EL (cell line): ENCODE data around the gene CPED1.
"Not testable (repeated sequence)": the region's sequence is repeated elsewhere in the genome, so short reads cannot be mapped to it uniquely, and the experiment has no call there.

Source experiments
- DNase-seq: peaks from one replicate; pipeline ENCODE4 v3.0.0-alpha.2; 2016

The CPED1 gene

GRCh38 chr7:121043314-121044234 lies 55.1 kb downstream of the CPED1 start:
- DNase-seq, result no peak

DNA sequence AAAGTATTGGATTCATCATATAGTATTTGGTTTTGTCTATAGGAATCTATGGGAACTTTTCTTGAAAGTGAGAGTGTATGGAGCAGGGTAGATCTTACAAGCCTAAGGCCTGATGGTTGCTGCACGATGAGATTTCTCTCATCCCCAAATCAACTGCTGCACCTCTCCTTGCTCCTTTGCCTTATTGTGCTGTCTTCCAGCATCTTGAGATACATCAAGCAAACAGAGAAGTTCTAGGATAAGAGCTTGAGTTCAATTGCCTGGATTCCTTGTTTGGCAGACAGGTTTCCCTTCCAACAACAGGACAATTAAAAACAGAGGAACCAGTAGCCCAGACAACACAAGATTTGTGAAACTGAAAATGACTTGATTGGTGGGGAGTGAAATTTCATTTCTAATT lies 56.6 kb downstream of the CPED1 start:
- DNase-seq, result no peak

DNA sequence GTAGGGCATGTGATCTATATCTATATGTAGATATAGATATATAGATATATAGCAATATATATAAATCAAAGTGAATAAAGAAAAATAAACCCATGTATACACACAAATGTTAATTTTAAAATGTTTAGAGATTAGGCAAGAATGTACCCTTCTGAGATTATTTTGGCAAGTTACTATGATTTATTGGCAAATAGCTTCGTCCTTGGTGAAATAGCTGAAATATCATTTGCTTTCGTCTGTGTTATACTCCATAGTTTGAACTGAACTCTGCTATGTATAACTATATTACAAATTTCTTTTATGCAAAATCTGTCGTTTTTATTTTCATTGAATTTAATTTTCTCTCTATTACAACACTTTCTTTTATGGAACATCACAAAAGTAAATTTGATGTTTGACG lies 57.5 kb downstream of the CPED1 start:
- DNase-seq, result no peak

- DNase-seq, result no peak
Measured at GRCh38 chr7:121046893-121047468, 58.5 kb downstream of the CPED1 start.

DNA sequence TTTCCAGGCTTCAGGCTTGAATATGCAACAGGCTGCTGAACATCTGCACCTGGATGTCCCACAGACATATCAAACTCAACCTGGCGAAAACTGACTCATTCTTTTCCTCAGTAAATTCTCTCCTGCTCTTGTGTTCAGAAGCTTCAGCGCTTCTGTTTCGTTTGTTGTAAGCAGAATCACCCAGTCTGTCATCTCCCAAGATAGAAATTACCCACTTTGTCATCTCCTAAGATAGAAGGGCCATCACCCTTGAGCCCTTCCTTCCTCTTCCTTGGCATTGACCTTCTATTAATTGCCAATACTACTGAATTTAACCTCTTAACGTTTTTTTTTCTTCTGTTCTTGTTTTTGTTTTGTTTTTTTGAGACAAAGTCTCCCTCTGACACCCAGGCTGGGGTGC lies 59.7 kb downstream of the CPED1 start:
- no peak for DNase-seq

- no peak for DNase-seq
Measured at GRCh38 chr7:121049028-121049791, 60.7 kb downstream of the CPED1 start.

GRCh38 chr7:121049897-121050296 lies 61.4 kb downstream of the CPED1 start:
- no peak for DNase-seq

DNA sequence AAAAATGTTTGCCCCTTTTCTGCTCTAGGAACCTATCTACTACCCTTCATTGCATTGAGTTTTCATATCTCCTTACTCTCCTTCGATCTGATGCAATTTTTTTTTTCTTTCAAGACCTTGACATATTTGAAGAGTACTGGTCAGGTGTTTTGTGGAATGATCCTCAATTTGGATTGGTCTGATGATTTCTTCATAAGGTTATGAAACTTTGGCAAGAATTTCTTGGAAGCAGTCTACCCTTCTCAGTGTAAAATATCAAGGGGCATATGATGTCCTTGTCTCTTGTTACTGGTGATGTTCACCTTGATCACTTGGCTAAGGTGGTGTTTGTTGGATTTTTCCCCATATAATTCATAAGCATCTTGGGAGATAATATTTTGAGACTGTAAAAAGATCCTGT lies 64.7 kb downstream of the CPED1 start:
- no peak for DNase-seq

DNA sequence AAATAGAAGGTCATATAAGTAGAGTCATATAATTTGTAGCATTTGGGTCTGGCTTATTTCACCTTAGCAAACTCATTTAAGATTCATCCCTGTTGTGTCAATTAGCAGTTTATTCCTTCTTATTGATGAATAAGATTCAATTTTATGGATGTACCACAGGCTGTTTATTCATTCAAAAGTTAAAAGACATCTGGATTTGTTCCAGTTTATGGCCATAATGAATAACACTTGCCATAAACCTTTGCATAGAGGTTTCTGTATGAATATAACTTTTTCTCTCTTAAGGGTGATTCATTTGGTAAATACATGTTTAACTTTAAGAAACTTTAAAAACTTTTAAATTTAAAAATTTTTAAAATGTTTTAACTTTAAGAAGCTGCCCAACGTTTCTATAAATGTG lies 66.4 kb downstream of the CPED1 start:
- no peak for DNase-seq

DNA sequence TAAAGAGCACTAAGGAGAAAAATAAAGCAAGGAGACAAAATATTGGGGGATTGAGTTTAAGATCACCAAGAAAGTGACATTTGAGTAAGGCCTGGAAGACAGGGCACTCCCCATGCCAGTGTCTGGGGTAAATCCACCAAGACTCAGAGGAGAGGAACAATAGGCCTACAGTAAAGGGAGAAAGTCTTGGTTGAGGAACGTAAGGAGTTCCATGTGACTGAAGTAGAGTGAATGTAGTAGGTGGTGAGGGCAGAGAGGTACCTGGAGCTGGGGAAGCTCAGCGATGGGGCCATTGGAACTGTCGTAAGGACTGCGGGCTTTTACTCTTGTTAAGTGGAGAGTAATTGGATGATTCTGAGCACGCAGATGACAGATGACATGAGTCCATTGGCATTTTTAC lies 69.4 kb downstream of the CPED1 start:
- DNase-seq, result no peak

- DNase-seq, result no peak
Measured at GRCh38 chr7:121058975-121059374, 70.5 kb downstream of the CPED1 start.

GRCh38 chr7:121059979-121060509 lies 71.5 kb downstream of the CPED1 start:
- not testable (repeated sequence) for DNase-seq

- DNase-seq, result no peak
Measured at GRCh38 chr7:121061677-121062582, 73.4 kb downstream of the CPED1 start.

DNA sequence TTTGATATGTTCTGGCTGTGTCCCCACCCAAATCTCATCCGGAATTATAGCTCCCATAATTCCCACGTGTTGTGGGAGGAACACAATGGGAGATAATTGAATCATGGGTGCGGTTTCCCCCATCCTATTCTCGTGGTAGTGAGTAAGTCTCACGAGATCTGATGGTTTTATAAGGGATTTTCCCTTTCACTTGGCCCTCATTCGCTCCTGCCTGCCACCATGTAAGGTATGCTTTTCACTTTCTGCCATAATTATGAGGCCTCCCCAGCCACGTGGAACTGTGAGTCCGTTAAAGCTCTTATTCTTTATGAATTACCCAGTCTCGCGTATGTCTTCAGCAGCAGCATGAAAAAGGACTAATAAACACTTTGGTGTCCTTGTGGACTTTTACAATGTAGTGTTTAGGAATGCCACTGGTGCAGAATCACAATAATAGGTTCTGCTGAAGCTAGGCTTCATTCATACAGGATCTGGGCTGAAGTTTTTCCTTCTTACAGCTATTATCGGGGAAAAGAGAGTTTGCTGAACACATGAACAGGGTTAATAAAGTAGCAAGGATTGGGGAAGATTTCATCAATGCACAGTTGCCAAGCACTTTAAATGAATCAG lies 74.3 kb downstream of the CPED1 start:
- DNase-seq, result no peak

- DNase-seq, result not testable (repeated sequence)
Measured at GRCh38 chr7:121067717-121068116, 79.2 kb downstream of the CPED1 start.

- DNase-seq, result no peak
Measured at GRCh38 chr7:121069346-121070100, 81.0 kb downstream of the CPED1 start.

DNA sequence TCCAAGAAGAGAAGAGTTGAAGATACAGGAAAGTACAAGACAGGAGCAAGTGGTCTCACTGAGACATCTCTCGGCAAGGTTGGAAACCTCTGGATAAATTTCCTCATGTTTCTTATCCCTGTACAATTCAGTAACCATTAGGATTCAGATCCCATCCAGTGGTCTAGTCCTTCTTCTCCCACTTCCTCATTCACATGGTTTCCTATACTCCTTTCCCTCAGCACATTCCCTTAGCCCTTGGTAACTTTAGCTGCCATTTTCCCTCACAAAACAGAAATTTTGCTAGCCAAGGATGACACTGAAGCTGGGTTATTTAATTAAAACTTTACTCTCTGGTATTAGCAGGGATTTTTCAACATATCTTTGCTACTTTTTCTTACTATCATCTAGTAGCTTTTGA lies 82.6 kb downstream of the CPED1 start:
- no peak for DNase-seq

DNA sequence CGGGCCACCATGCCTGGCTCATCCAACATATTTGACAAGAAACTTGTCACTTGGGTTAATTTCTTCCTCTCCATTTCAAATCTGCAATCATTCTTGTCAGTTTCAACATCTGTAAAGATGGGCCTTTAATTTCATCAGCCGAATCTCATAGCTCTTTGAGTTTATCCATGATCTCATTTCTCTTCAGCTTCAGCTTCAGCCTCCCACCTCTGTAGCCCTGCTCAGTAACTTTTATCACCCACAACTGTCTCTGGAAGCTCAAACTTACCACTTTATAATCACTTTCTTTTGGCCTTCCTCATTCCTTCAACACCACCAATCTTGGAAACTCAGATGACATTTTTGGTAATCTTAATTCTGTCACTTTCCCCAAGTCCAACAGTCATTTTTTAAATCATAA lies 83.2 kb downstream of the CPED1 start:
- no peak for DNase-seq

DNA sequence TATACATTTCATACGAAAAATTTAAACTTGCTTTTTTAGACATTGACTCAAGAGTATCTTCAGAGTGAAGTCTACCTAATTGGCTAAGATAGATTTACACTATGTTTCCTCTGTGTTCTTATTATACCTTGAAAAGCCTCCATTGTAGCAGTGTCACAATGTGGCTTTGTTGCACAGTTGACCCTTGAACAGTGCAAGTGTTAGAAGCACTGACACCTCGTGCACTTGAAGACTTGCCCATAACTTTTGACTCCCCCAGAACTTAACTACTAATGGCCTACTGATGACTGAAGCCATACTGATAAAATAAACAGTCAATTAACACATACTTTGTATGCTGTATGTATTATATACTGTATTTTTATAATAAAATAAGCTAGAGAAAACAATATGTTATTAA lies 84.3 kb downstream of the CPED1 start:
- no peak for DNase-seq

GRCh38 chr7:121073463-121074099 lies 85.1 kb downstream of the CPED1 start:
- DNase-seq, result no peak

GRCh38 chr7:121075424-121075841 lies 86.9 kb downstream of the CPED1 start:
- not testable (repeated sequence) for DNase-seq
